HG03520 (cell line): ENCODE measurements around the gene ANKRD13C.

Experiments used
- ATAC-seq: cut with Tn5 transposase; IDR thresholded peaks from one replicate; pipeline ENCODE4 v1.9.1; 2021; ENCODE audit warnings: mild to moderate bottlenecking, moderate library complexity; ENCODE audit not compliant: unreplicated experiment

ANKRD13C gene

DNA sequence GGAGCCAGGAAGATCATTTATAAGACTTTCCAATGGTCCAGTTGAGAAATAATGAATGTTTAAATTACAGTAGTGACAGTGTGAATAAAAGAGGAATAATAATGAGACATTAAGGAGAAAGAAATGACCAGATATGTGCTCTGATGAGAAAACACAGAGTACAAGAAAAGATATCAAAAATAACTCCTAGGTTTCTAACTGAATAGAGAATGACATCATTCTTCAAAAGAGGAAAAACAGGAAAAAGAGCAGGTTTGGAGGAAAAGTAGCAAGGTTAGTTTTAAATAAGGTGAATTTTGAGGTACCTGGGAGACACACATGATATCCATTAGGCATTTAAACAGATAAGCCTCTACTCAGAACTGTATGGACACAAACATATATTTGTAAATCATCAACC is 55.0 kb downstream of the ANKRD13C start:
- no peak for ATAC-seq

GRCh38 chr1:70295749-70296148 is 58.8 kb downstream of the ANKRD13C start:
- ATAC-seq: no peak

DNA sequence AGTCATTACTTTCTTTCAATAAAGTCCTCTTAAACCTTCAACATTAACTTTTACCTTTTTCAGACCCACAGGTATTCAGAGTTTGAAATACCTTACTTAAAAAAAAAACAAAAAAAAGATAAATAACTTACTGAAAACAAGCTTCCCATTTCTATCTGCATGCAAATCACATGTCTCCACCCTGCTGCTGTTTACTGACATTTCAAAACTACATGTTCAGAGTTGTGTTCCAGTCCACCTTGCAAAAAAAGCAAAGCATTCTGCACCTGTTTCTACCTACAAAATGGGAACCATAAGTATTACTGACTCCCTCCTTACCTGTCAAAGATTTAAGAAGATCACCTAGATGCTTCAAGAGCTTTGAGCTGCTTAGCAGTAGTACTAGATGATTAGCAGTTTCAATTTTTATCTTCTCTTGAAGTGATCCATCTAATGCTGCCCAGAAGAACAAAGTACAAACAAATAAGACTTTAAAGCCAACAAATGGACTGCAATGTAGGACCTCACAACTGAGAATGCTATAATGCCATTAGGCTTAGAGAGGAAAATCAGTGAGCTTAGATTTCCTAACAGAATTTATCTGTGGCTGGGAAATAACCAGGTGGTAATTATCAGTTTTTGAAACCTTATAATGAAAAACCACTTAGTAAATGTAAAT is 61.2 kb downstream of the ANKRD13C start:
- no peak for ATAC-seq

GRCh38 chr1:70290218-70290617 is 64.3 kb downstream of the ANKRD13C start:
- no peak for ATAC-seq

DNA sequence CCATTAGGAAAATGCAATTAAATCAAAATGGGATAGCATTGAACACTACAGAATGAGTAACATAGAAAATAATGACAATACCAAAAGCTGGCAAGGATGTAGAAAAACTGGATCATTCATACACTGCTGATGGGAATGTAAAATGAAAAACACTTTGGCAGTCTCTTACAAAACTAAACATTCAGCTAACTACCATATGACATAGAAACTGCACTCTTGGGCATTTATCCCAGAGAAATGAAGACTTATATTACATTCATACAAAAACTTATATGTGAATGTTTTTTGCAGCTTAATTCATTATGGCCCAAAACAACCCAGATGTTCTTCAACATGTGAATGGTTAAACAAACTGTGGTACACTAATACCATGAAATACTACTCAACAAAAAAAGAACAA is 66.4 kb downstream of the ANKRD13C start:
- ATAC-seq: no peak

GRCh38 chr1:70286453-70286852 is 68.1 kb downstream of the ANKRD13C start:
- ATAC-seq: no peak

DNA sequence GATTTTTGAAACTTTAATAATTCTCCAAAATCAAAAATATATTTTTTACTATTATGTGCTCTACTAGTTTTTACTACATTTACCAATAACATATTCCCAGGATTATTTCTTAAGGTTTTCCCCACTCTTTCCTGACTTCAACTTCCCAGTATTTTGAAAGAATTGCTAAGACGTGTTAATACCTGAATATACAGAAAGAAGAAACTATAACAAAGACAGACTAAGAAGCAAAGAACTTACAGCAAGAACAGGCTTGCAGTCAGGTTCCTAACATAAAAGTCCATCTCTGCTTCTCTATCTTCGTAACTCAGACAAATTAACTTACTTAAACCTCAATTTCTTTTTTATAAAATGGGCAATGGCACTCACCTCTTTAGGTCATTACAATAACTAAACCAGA is 70.2 kb downstream of the ANKRD13C start:
- ATAC-seq: no peak

GRCh38 chr1:70278710-70279109 is 75.8 kb downstream of the ANKRD13C start:
- no peak for ATAC-seq

DNA sequence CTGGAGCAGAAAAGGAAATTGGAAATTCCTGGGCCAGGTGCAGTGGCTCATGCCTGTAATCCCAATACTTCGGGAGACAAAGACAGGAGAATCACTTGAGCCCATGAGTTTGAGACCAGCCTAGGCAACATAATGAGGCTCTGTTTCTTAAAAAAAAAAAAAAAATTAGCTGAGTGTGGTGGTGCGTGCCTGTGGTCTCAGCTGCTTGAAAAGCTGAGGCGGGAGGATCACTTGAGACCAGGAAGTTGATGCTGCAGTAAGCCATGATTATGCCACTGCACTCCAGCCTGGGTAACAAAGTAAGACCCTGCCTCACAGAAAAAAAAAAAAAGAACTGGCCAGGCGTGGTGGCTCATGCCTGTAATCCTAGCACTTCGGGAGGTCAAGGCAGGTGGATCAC is 76.6 kb downstream of the ANKRD13C start:
- ATAC-seq: no peak

GRCh38 chr1:70265946-70266345 is 88.6 kb downstream of the ANKRD13C start:
- no peak for ATAC-seq

- no peak for ATAC-seq
Measured at GRCh38 chr1:70264839-70265238, 89.7 kb downstream of the ANKRD13C start.

DNA sequence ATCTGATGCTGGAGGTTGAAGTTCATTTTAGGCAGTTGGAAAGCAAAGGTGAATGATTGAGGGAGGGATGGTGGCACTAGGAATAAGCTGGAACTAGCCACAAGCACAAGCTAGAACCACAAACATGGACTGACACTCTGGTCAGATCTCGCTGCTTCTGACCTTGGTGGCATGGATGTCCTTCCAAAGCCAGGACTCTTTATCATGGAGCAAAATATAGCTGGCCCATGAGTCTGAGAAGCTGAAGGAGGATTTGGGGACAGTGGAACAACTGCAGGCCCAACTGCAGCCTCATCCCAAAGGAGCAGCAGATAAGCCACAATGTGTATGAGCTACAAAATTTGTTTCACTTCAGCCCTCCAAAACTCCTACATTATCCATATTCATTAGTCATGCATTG is 97.9 kb downstream of the ANKRD13C start:
- no peak for ATAC-seq

GRCh38 chr1:70248729-70249128 is 105.8 kb downstream of the ANKRD13C start:
- no peak for ATAC-seq

DNA sequence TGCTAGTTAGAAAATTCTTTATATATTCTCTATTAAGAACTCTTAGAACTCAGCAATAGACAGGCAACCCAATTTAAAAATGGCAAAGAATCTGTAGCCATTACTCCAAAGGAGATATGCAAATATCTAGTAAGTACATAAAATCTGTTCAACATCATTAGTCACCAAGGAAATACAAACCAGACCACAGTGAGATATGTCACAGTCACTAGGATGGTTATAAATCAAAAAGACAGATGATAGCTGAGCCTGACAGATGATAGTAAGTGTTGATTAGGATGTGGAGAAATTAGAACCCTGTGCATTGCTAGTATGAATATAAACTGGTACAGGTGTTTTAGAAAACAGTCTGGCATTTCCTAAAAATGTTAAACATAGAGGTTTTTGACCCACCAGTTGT is 106.8 kb downstream of the ANKRD13C start:
- no peak for ATAC-seq

DNA sequence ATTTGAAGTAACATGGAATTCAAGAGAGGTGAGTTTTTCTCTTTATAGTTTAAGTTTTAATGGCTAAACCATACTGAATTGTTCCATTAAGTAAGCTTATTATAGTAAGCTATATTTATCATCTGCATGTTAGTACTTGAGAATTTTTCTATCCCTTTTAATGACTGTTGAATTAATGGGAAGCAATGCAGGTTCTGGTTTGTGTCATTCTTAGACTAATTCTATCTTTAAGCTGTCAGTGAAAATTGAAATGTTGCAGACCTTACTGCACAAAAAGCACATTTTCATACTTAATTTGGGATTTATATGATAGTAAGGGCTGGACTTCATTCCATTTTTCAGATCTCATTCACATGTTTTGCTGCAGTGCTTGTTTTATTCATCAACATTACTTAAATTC is 107.4 kb downstream of the ANKRD13C start:
- no peak for ATAC-seq

DNA sequence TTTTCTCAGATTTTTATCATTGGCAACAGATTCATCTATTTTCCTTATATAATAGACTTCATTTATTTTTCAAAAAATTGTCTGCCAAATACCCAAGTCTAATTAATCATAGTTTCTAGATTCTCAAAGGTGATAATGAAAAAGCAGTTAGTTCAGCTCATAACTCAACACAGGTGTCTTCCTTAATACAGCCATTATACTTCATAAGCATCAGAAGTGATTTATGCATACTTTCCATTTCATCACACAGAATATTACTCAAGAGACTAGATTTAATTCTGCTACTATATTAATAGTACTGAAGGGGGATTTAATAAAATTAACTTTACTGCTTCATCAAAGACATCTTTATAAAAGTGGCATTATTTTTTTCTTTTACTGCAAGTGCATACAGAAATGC is 114.6 kb downstream of the ANKRD13C start:
- no peak for ATAC-seq

DNA sequence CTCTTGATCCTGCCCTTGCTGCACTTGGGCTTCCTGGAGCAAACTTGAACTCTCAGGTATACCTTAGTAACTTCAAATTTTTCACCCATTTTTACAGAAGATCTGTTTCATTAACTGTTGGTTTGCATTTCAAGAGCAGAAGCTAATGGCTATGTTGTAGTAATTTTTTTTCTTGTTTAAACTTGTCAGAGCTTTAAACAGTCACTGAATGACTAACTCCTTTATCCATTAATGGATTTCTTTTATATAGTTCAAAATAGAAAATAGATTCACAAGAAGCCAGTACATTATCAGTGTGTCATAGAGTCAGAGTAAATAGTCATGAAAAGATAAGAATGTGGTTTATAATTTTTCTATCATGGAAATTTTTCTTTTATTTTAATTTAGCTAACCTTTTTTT is 119.8 kb downstream of the ANKRD13C start:
- no peak for ATAC-seq

DNA sequence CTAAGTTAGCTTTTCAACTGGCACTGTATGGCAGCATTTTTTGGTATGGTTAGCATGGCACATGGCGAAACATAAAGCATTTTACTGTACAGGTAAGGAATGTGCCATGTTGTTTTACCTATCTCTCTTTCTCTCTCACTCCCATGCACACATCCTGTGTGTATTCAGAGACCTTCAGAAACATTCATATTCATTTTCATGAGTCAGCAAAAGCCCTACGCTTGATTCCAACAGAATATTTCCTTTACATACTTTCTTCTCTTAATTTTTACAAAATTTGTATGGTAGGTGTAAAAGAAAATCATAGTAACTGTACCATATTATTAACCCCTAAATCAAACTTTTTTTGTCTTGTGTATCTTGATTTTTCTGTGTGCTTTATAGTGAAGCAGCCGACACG is 123.0 kb downstream of the ANKRD13C start:
- no peak for ATAC-seq

- ATAC-seq: no peak
Measured at GRCh38 chr1:70228670-70229069, 125.9 kb downstream of the ANKRD13C start.

DNA sequence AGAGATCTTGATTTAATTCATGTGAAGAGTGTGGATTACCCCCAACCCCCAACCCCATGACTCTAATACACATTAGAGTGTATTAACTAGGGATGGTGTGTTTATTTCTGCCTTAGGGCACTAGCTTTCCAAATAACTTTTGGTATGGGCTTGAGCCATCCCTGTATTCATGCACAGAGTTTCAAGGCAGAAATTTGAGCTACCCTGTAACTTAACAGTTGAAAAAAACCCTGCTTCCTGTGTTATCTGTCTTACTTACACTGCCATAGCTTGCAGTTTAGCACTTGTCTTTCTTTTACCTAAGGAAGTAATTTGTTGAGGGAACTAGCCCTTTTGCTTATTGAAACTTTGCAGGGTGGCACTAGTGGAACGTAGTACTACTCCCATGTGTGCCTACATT is 127.1 kb downstream of the ANKRD13C start:
- ATAC-seq: no peak

DNA sequence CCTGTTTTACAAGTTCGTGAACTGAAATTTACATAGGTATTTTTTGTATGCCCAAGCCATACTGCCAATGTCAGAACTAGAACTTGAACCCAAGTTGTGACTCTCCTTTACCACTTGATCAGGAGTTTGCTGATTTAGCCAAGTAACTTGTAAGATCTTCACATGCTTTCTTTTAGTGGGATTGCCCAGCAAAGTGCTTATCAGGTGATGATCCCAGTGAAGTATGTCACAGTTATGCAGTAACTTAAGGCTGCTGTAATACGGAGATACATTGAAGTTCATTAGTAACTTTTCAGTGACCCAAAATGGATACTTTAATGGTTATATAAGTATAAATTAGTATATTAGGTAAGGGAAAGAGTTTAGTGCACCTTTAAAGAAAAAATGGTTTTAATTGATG is 129.6 kb downstream of the ANKRD13C start:
- ATAC-seq: no peak

- ATAC-seq: no peak
Measured at GRCh38 chr1:70222716-70223235, 131.7 kb downstream of the ANKRD13C start.
